HCT116 (cell line): ENCODE results near the gene MYL12B.

Experiments
- ATF3 ChIP-seq: IDR thresholded peaks from 2 replicates; pipeline ENCODE4 v1.6.1; 2012
- EGR1 ChIP-seq: IDR thresholded peaks from 2 replicates; pipeline ENCODE4 v1.6.1; 2012; ENCODE audit warnings: low read depth
- EZH2 ChIP-seq: fragments of 200-600 bp; sonication (generic); IDR thresholded peaks from 2 replicates; pipeline ENCODE4 v1.6.1; 2017; ENCODE audit warnings: antibody characterized with exemption, mixed run types
- JUND ChIP-seq: IDR thresholded peaks from 2 replicates; pipeline ENCODE4 v1.6.1; 2012
- POLR2A ChIP-seq: IDR thresholded peaks from 2 replicates; pipeline ENCODE4 v1.7.0; 2011; ENCODE audit warnings: borderline replicate concordance; ENCODE audit not compliant: insufficient read depth, insufficient read length; ENCODE audit errors: extremely low read depth
- POLR2AphosphoS5 ChIP-seq: IDR thresholded peaks from 2 replicates; pipeline ENCODE4 v1.6.1; 2011; ENCODE audit warnings: mild to moderate bottlenecking, low read depth, low read length, moderate library complexity
- SIN3A ChIP-seq: IDR thresholded peaks from 2 replicates; pipeline ENCODE4 v1.6.1; 2012; ENCODE audit warnings: low read depth
- SP1 ChIP-seq: IDR thresholded peaks from 2 replicates; pipeline ENCODE4 v1.6.1; 2012; ENCODE audit warnings: low read depth
- YY1 ChIP-seq: IDR thresholded peaks from 2 replicates; pipeline ENCODE4 v1.6.1; 2011; ENCODE audit warnings: low read length, low read depth, moderate library complexity, mild to moderate bottlenecking; ENCODE audit not compliant: insufficient replicate concordance; ENCODE audit errors: extremely low read depth
- ZNF274 ChIP-seq: fragments of 200-500 bp; sonication (Bioruptor generic); IDR thresholded peaks from 2 replicates; pipeline ENCODE4 v1.6.1; 2014; ENCODE audit warnings: mild to moderate bottlenecking, low read depth, low read length, inconsistent platforms
- TF ChIP-seq, protein P1 (sequence below), 3 experiments: fragments of 200-600 bp in 1 of 3; sonication (generic) in 1 of 3; IDR thresholded peaks in 2 of 3; conservative IDR thresholded peaks in 1 of 3; 2 replicates each; pipeline ENCODE4 v1.5.1; 2012 to 2017; ENCODE audit warnings: low read depth in 2 of 3, low read length in 2 of 3, antibody characterized with exemption in 1 of 3, borderline replicate concordance in 1 of 3, control low read depth in 1 of 3, mild to moderate bottlenecking in 1 of 3, mixed read lengths in 1 of 3, mixed run types in 1 of 3, moderate library complexity in 1 of 3; ENCODE audit not compliant: insufficient read depth in 1 of 3
- TF ChIP-seq, protein P2 (sequence below): IDR thresholded peaks from 2 replicates; pipeline ENCODE4 v1.6.1; 2012; ENCODE audit warnings: low read depth

- TF ChIP-seq, protein P1, sequence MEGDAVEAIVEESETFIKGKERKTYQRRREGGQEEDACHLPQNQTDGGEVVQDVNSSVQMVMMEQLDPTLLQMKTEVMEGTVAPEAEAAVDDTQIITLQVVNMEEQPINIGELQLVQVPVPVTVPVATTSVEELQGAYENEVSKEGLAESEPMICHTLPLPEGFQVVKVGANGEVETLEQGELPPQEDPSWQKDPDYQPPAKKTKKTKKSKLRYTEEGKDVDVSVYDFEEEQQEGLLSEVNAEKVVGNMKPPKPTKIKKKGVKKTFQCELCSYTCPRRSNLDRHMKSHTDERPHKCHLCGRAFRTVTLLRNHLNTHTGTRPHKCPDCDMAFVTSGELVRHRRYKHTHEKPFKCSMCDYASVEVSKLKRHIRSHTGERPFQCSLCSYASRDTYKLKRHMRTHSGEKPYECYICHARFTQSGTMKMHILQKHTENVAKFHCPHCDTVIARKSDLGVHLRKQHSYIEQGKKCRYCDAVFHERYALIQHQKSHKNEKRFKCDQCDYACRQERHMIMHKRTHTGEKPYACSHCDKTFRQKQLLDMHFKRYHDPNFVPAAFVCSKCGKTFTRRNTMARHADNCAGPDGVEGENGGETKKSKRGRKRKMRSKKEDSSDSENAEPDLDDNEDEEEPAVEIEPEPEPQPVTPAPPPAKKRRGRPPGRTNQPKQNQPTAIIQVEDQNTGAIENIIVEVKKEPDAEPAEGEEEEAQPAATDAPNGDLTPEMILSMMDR (IDR thresholded peaks at IDR 0.05 in 2 of 3, conservative IDR thresholded peaks at IDR 0.05 in 1 of 3; ENCODE audit: borderline replicate concordance in 1 of 3, insufficient read depth in 1 of 3, low read depth in 2 of 3, low read length in 2 of 3), result no peak
- TF ChIP-seq SIN3A, result no peak
- TF ChIP-seq POLR2AphosphoS5, result 0 out of 2 replicates have a peak, but pooled peaks have one; percentile 13
- TF ChIP-seq YY1, result no peak
- TF ChIP-seq ATF3, result no peak
- no peak for TF ChIP-seq ZNF274
- TF ChIP-seq JUND, result no peak
- no peak for TF ChIP-seq SP1
- TF ChIP-seq EGR1, result no peak
- TF ChIP-seq, protein P2, sequence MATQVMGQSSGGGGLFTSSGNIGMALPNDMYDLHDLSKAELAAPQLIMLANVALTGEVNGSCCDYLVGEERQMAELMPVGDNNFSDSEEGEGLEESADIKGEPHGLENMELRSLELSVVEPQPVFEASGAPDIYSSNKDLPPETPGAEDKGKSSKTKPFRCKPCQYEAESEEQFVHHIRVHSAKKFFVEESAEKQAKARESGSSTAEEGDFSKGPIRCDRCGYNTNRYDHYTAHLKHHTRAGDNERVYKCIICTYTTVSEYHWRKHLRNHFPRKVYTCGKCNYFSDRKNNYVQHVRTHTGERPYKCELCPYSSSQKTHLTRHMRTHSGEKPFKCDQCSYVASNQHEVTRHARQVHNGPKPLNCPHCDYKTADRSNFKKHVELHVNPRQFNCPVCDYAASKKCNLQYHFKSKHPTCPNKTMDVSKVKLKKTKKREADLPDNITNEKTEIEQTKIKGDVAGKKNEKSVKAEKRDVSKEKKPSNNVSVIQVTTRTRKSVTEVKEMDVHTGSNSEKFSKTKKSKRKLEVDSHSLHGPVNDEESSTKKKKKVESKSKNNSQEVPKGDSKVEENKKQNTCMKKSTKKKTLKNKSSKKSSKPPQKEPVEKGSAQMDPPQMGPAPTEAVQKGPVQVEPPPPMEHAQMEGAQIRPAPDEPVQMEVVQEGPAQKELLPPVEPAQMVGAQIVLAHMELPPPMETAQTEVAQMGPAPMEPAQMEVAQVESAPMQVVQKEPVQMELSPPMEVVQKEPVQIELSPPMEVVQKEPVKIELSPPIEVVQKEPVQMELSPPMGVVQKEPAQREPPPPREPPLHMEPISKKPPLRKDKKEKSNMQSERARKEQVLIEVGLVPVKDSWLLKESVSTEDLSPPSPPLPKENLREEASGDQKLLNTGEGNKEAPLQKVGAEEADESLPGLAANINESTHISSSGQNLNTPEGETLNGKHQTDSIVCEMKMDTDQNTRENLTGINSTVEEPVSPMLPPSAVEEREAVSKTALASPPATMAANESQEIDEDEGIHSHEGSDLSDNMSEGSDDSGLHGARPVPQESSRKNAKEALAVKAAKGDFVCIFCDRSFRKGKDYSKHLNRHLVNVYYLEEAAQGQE, result no peak
- no peak for TF ChIP-seq POLR2A
- TF ChIP-seq EZH2, result no peak
Observed at GRCh38 chr18:3251963-3252277, 10.0 kb upstream of the MYL12B start.
